GM13977 (cell line): ENCODE measurements around the gene TNFRSF8.

Source experiments
- DNase-seq: peaks from one replicate; pipeline ENCODE4 v3.0.0; 2012; ENCODE audit warnings: low spot score
- CTCF ChIP-seq: IDR thresholded peaks from 2 replicates; pipeline ENCODE4 v1.5.1; 2012; ENCODE audit warnings: mild to moderate bottlenecking, control low read depth; ENCODE audit not compliant: insufficient read depth; ENCODE audit errors: extremely low read depth, missing control alignments
- in situ Hi-C: fragments of 300-500 bp; cut with MboI; formaldehyde crosslinking; loops from one replicate; pipeline ENCODE4 v1.12.0; 2022; ENCODE audit warnings: low sequenced_read_pairs, low pct_unique_long_range_greater_than_20kb, mixed read lengths, inconsistent platforms; ENCODE audit not compliant: unreplicated experiment

Gene TNFRSF8

GRCh38 chr1:12180315-12180714 lies 117.2 kb downstream of the TNFRSF8 start:
- in situ Hi-C loops, result no loop called here
- no peak for DNase-seq
- TF ChIP-seq CTCF, result no peak

- in situ Hi-C loops, result no loop called here
- DNase-seq, result no peak
- TF ChIP-seq CTCF, result no peak
Measured at GRCh38 chr1:12180903-12181302, 117.8 kb downstream of the TNFRSF8 start.

GRCh38 chr1:12181568-12181967 lies 118.5 kb downstream of the TNFRSF8 start:
- in situ Hi-C loops, result no loop called here
- no peak for DNase-seq
- TF ChIP-seq CTCF, result no peak

- TF ChIP-seq CTCF, result no peak
- no peak for DNase-seq
- in situ Hi-C loops, result no loop called here
Measured at GRCh38 chr1:12182410-12182984, 119.4 kb downstream of the TNFRSF8 start.

- DNase-seq, result no peak
- in situ Hi-C loops, result no loop called here
- TF ChIP-seq CTCF, result no peak
Measured at GRCh38 chr1:12183095-12183794, 120.1 kb downstream of the TNFRSF8 start.

GRCh38 chr1:12184008-12184681 lies 121.0 kb downstream of the TNFRSF8 start:
- no peak for DNase-seq
- in situ Hi-C loops, result no loop called here
- no peak for TF ChIP-seq CTCF
